Esophagus squamous epithelium (tissue), 5 donors: ENCODE measurements around the gene TMEM132E. TPM values are rescaled to one million over a fixed set of nuclear protein-coding genes. Genes with fewer than 3 reads are reported as not detected.
"Not testable (repeated sequence)": the region's sequence is repeated elsewhere in the genome, so short reads cannot be mapped to it uniquely, and the experiment has no call there.

Experiments
- DNase-seq: peaks from one replicate; lab custom pipeline; 2025; lab: John Stamatoyannopoulos, UW
- H3K27ac ChIP-seq, 4 donors: fragments of 200-600 bp; sonication (generic); one replicate each; pipeline ENCODE4 v1.5.1; 2016 to 2019; ENCODE audit warnings: mild to moderate bottlenecking in 1 of 4
- H3K27me3 ChIP-seq, 4 donors: fragments of 200-600 bp; sonication (generic); 1 replicate in 3 of 4; 2 replicates in 1 of 4; pipeline versions ENCODE4 v1.5.1 to v1.6.0; 2017 to 2021; ENCODE audit warnings: antibody characterized with exemption in 1 of 4
- H3K36me3 ChIP-seq, 3 donors: fragments of 200-600 bp; sonication (generic); one replicate each; pipeline ENCODE4 v1.5.1; 2016 to 2019
- H3K4me1 ChIP-seq, 3 donors: fragments of 200-600 bp; sonication (generic); one replicate each; pipeline ENCODE4 v1.5.1; 2017 to 2019
- H3K4me3 ChIP-seq, 4 donors: fragments of 200-600 bp; sonication (generic); 1 replicate in 3 of 4; 2 replicates in 1 of 4; pipeline ENCODE4 v1.5.1; 2016 to 2019; ENCODE audit warnings: mild to moderate bottlenecking in 2 of 4, moderate library complexity in 1 of 4
- H3K9me3 ChIP-seq, 3 donors: fragments of 200-600 bp; sonication (generic); one replicate each; pipeline ENCODE4 v1.5.1; 2016 to 2019
- CTCF ChIP-seq, 6 experiments: fragments of 450-650 bp in 4 of 6; fragments of 200-600 bp in 2 of 6; sonication (generic) in 2 of 6; IDR thresholded peaks; one replicate each; pipeline ENCODE4 v1.5.1; 2016 to 2019; ENCODE audit warnings: antibody characterized with exemption in 6 of 6, mild to moderate bottlenecking in 4 of 6, moderate library complexity in 4 of 6
- POLR2A ChIP-seq, 4 donors: fragments of 450-650 bp; IDR thresholded peaks; one replicate each; pipeline ENCODE4 v1.6.1; 2017; ENCODE audit warnings: antibody characterized with exemption in 4 of 4, mild to moderate bottlenecking in 4 of 4, moderate library complexity in 3 of 4
- WGBS, 2 donors: methylation state at CpG; one replicate each; pipeline ENCODE4 v1.1.5; 2018; 5-methylcytosine and 5-hydroxymethylcytosine counted together
- intact Hi-C: fragments of 100-400 bp; cut with DNase I; formaldehyde crosslinking; loops from one replicate; pipeline ENCODE4 v1.15.0; 2022
- total RNA-seq, 4 donors: library from RNA; depleted of rRNA; stranded (reverse); fragments of >200 nt; gene quantifications; one replicate each; pipeline ENCODE4 v1.1.0, GENCODE V29; 2016
- donor health status: DM: yes; HTN: yes; CAD: no.

The TMEM132E gene
- total RNA-seq, 4 donors from 2014 or later = 0.19 TPM; not detected in 3

GRCh38 chr17:34537445-34537844, 41.9 kb upstream of the TMEM132E start:
- Histone ChIP-seq H3K9me3 (no peaks in the 10 kb centered on the region), H3K4me1 (peaks cover 0 to 5% (median 0%) of the 10 kb centered on the region in 3 donors), H3K4me3 (no peak overlapping the region), H3K27me3 (peaks cover 0 to 40% (median 0%) of the 10 kb centered on the region in 4 donors), H3K36me3 (no peaks in the 10 kb centered on the region), H3K27ac (no peak overlapping the region)
- WGBS, 2 donors = 51% methylated on average over 3 of the region's 3 CpGs
- no peak for TF ChIP-seq POLR2A (IDR thresholded peaks at IDR 0.05)
- no peak for TF ChIP-seq CTCF (IDR thresholded peaks at IDR 0.05)
- intact Hi-C loops = no loop called here
- DNase-seq = no peak

- H3K4me3 ChIP-seq, DNase-seq, intact Hi-C loops, H3K27ac ChIP-seq, H3K9me3 ChIP-seq, H3K36me3 ChIP-seq, H3K4me1 ChIP-seq: not testable (repeated sequence)
- WGBS, 2 donors = 65 to 83% methylated on average over 2 of the region's 2 CpGs
- peaks cover 0 to 45% (median 0%) of the 10 kb centered on the region in 4 donors for H3K27me3 ChIP-seq
Measured at GRCh38 chr17:34538582-34538981, 40.8 kb upstream of the TMEM132E start.

- 92 to 94% methylated on average over 3 of the region's 3 CpGs for WGBS, 2 donors
- intact Hi-C loops = loop anchor here (10.0 kb wide), 1 partner anchor 585 kb away; the partner anchor contains the start of gene FNDC8
Measured at GRCh38 chr17:34539881-34540280, 39.5 kb upstream of the TMEM132E start.

GRCh38 chr17:34542700-34543336, 36.6 kb upstream of the TMEM132E start:
- no peak overlapping the region for H3K27ac ChIP-seq
- no peaks in the 10 kb centered on the region for H3K9me3 ChIP-seq
- no peak for DNase-seq
- no peaks in the 10 kb centered on the region for H3K4me1 ChIP-seq
- H3K27me3 ChIP-seq = peaks cover 0 to 60% (median 0%) of the 10 kb centered on the region in 4 donors
- intact Hi-C loops = loop anchor here (10.0 kb wide), 1 partner anchor 582 kb away; the partner anchor contains the start of gene FNDC8
- TF ChIP-seq CTCF (IDR thresholded peaks at IDR 0.05) = peak; percentile 52 to 80 (median 68)
- no peak for TF ChIP-seq POLR2A (IDR thresholded peaks at IDR 0.05)
- H3K36me3 ChIP-seq = no peaks in the 10 kb centered on the region
- 8 to 10% methylated on average over 8 of the region's 8 CpGs for WGBS, 2 donors
- no peak overlapping the region for H3K4me3 ChIP-seq

More at GRCh38 chr17:34539881-34540280, 39.5 kb upstream of the TMEM132E start:
- H3K4me1 ChIP-seq = no peaks in the 10 kb centered on the region
- H3K27me3 ChIP-seq = peaks cover 0 to 54% (median 0%) of the 10 kb centered on the region in 4 donors
- H3K9me3 ChIP-seq = no peaks in the 10 kb centered on the region
- TF ChIP-seq CTCF (IDR thresholded peaks at IDR 0.05) (no peak), POLR2A (IDR thresholded peaks at IDR 0.05) (no peak)
- H3K4me3 ChIP-seq = no peak overlapping the region
- no peak overlapping the region for H3K27ac ChIP-seq
- no peak for DNase-seq
- no peaks in the 10 kb centered on the region for H3K36me3 ChIP-seq

GRCh38 chr17:34547453-34548063, 31.8 kb upstream of the TMEM132E start:
- no peak for TF ChIP-seq CTCF (IDR thresholded peaks at IDR 0.05)
- intact Hi-C loops = loop anchor here (10.0 kb wide), 1 partner anchor 577 kb away; the partner anchor contains the start of gene FNDC8
- Histone ChIP-seq H3K9me3 (no peaks in the 10 kb centered on the region), H3K4me1 (no peaks in the 10 kb centered on the region), H3K4me3 (no peak overlapping the region), H3K27ac (no peak overlapping the region), H3K36me3 (no peaks in the 10 kb centered on the region), H3K27me3 (peaks cover 0 to 77% (median 0%) of the 10 kb centered on the region in 4 donors)
- 40 to 80% methylated on average over 1 to 2 of the region's 3 CpGs for WGBS, 2 donors
- no peak for DNase-seq
